Activated naive CD4-positive, alpha-beta T cell treated with anti-CD3 and anti-CD28 coated beads, Interleukin-2, amount 50 U/mL, for 72 hours (primary cell): ENCODE data around the gene ARHGAP6. TPM values are rescaled to one million over a fixed set of nuclear protein-coding genes. Genes with fewer than 3 reads are reported as not detected.

Experiments used
- ATAC-seq, 2 donors: fragments of 150-1000 bp; cut with Tn5 transposase; 2 replicates each; pipeline ENCODE4 v1.10.0; 2021; ENCODE audit warnings: mild to moderate bottlenecking in 2 of 2, moderate library complexity in 2 of 2
- DNase-seq, 2 donors: peaks; one replicate each; pipeline ENCODE4 v3.0.0; 2021 to 2022; ENCODE audit warnings: low spot score in 2 of 2
- H3K27ac Mint-ChIP-seq, 2 donors: one replicate each; pipeline ENCODE4 v1.8.0; 2022; ENCODE audit warnings: mild to moderate bottlenecking in 2 of 2, mixed read lengths in 2 of 2
- H3K36me3 Mint-ChIP-seq, 2 donors: one replicate each; pipeline ENCODE4 v1.8.0; 2022; ENCODE audit warnings: mixed read lengths in 2 of 2
- H3K9me3 Mint-ChIP-seq, 2 donors: one replicate each; pipeline ENCODE4 v1.8.0; 2022; ENCODE audit warnings: mixed read lengths in 2 of 2
- total RNA-seq, 2 donors: library from RNA; stranded (reverse); gene quantifications; one replicate each; pipeline ENCODE4 v1.2.3, GENCODE V29; 2022

Gene ARHGAP6
- total RNA-seq, 2 donors from 2014 or later: not detected

GRCh38 chrX:11209798-11210414, 455.8 kb downstream of the ARHGAP6 start:
- peaks cover 0 to 4% of the 10 kb centered on the region in 2 donors for H3K9me3 Mint-ChIP-seq
- DNase-seq: no peak
- H3K36me3 Mint-ChIP-seq: no peaks in the 10 kb centered on the region
- H3K27ac Mint-ChIP-seq: peak overlapping the region in 1 of 2 donors; percentile 70
- peak in 1 of 2 donors; percentile 28 for ATAC-seq

GRCh38 chrX:11206716-11207115, 459.0 kb downstream of the ARHGAP6 start:
- H3K36me3 Mint-ChIP-seq: no peaks in the 10 kb centered on the region
- H3K9me3 Mint-ChIP-seq: peaks cover 0 to 5% of the 10 kb centered on the region in 2 donors
- DNase-seq (no peak), ATAC-seq (no peak)
- H3K27ac Mint-ChIP-seq: no peak overlapping the region

- Mint-ChIP-seq H3K9me3 (peaks cover 0 to 5% of the 10 kb centered on the region in 2 donors), H3K27ac (no peak overlapping the region), H3K36me3 (no peaks in the 10 kb centered on the region)
- ATAC-seq (no peak), DNase-seq (no peak)
These were observed 459.9 kb downstream of the ARHGAP6 start for GRCh38 chrX:11205796-11206195.

GRCh38 chrX:11197671-11198070, 468.0 kb downstream of the ARHGAP6 start:
- Mint-ChIP-seq H3K27ac (no peak overlapping the region), H3K9me3 (no peaks in the 10 kb centered on the region), H3K36me3 (no peaks in the 10 kb centered on the region)
- DNase-seq: no peak
- no peak for ATAC-seq

- DNase-seq (no peak), ATAC-seq (no peak)
- no peak overlapping the region for H3K27ac Mint-ChIP-seq
- no peaks in the 10 kb centered on the region for H3K36me3 Mint-ChIP-seq
- H3K9me3 Mint-ChIP-seq: no peaks in the 10 kb centered on the region
These were observed 469.2 kb downstream of the ARHGAP6 start for GRCh38 chrX:11196476-11196875.

GRCh38 chrX:11193035-11193469, 472.7 kb downstream of the ARHGAP6 start:
- ATAC-seq (no peak), DNase-seq (no peak)
- no peaks in the 10 kb centered on the region for H3K9me3 Mint-ChIP-seq
- H3K27ac Mint-ChIP-seq: no peak overlapping the region
- no peaks in the 10 kb centered on the region for H3K36me3 Mint-ChIP-seq

GRCh38 chrX:11190745-11191510, 474.8 kb downstream of the ARHGAP6 start:
- no peaks in the 10 kb centered on the region for H3K9me3 Mint-ChIP-seq
- ATAC-seq (no peak), DNase-seq (no peak)
- no peaks in the 10 kb centered on the region for H3K36me3 Mint-ChIP-seq
- no peak overlapping the region for H3K27ac Mint-ChIP-seq

GRCh38 chrX:11189097-11189496, 476.6 kb downstream of the ARHGAP6 start:
- H3K9me3 Mint-ChIP-seq: no peaks in the 10 kb centered on the region
- H3K36me3 Mint-ChIP-seq: no peaks in the 10 kb centered on the region
- no peak for ATAC-seq
- DNase-seq: no peak
- H3K27ac Mint-ChIP-seq: no peak overlapping the region

GRCh38 chrX:11188664-11189063, 477.1 kb downstream of the ARHGAP6 start:
- H3K9me3 Mint-ChIP-seq: no peaks in the 10 kb centered on the region
- H3K36me3 Mint-ChIP-seq: no peaks in the 10 kb centered on the region
- no peak overlapping the region for H3K27ac Mint-ChIP-seq
- DNase-seq (no peak), ATAC-seq (no peak)

- Mint-ChIP-seq H3K9me3 (no peaks in the 10 kb centered on the region), H3K27ac (no peak overlapping the region)
- ATAC-seq: no peak
These were observed 478.7 kb downstream of the ARHGAP6 start for GRCh38 chrX:11187001-11187400.

GRCh38 chrX:11185861-11186260, 479.9 kb downstream of the ARHGAP6 start:
- Mint-ChIP-seq H3K27ac (no peak overlapping the region), H3K36me3 (no peaks in the 10 kb centered on the region), H3K9me3 (no peaks in the 10 kb centered on the region)
- no peak for ATAC-seq
- no peak for DNase-seq

More at GRCh38 chrX:11187001-11187400, 478.7 kb downstream of the ARHGAP6 start:
- DNase-seq: no peak
- no peaks in the 10 kb centered on the region for H3K36me3 Mint-ChIP-seq

- no peaks in the 10 kb centered on the region for H3K36me3 Mint-ChIP-seq
- no peaks in the 10 kb centered on the region for H3K9me3 Mint-ChIP-seq
- ATAC-seq: no peak
- no peak overlapping the region for H3K27ac Mint-ChIP-seq
- no peak for DNase-seq
These were observed 485.1 kb downstream of the ARHGAP6 start for GRCh38 chrX:11180571-11180970.

GRCh38 chrX:11172415-11172814, 493.3 kb downstream of the ARHGAP6 start:
- H3K27ac Mint-ChIP-seq: no peak overlapping the region
- DNase-seq (no peak), ATAC-seq (no peak)
- no peaks in the 10 kb centered on the region for H3K36me3 Mint-ChIP-seq
- no peaks in the 10 kb centered on the region for H3K9me3 Mint-ChIP-seq

- ATAC-seq (no peak), DNase-seq (no peak)
- H3K36me3 Mint-ChIP-seq: no peaks in the 10 kb centered on the region
- H3K27ac Mint-ChIP-seq: no peak overlapping the region
- no peaks in the 10 kb centered on the region for H3K9me3 Mint-ChIP-seq
These were observed 493.8 kb downstream of the ARHGAP6 start for GRCh38 chrX:11171956-11172355.

GRCh38 chrX:11164433-11164832, 501.3 kb downstream of the ARHGAP6 start:
- DNase-seq (no peak), ATAC-seq (no peak)
- no peaks in the 10 kb centered on the region for H3K9me3 Mint-ChIP-seq
- H3K27ac Mint-ChIP-seq: no peak overlapping the region
- H3K36me3 Mint-ChIP-seq: no peaks in the 10 kb centered on the region

GRCh38 chrX:11159149-11159548, 506.6 kb downstream of the ARHGAP6 start:
- Mint-ChIP-seq H3K27ac (no peak overlapping the region), H3K36me3 (no peaks in the 10 kb centered on the region), H3K9me3 (no peaks in the 10 kb centered on the region)
- DNase-seq: no peak
- no peak for ATAC-seq

- Mint-ChIP-seq H3K27ac (no peak overlapping the region), H3K9me3 (no peaks in the 10 kb centered on the region), H3K36me3 (no peaks in the 10 kb centered on the region)
- ATAC-seq (no peak), DNase-seq (no peak)
These were observed 513.7 kb downstream of the ARHGAP6 start for GRCh38 chrX:11151799-11152559.
